IPS-18c (cell line): ENCODE measurements around the gene PTGIS.
A peak's percentile ranks its signal among the peaks of the same experiment; 100 is the strongest.

ENCODE experiments used
- H3K4me3 ChIP-seq: 2 replicates; pipeline ENCODE4 v1.7.0; 2013; ENCODE audit warnings: low read depth, mild to moderate bottlenecking, low read length, moderate library complexity; ENCODE audit not compliant: insufficient read depth
- H3K9me3 ChIP-seq: one replicate; pipeline ENCODE4 v1.6.1; 2013; ENCODE audit warnings: mild to moderate bottlenecking, low read length, moderate library complexity; ENCODE audit not compliant: control insufficient read depth, insufficient read depth

PTGIS gene

DNA sequence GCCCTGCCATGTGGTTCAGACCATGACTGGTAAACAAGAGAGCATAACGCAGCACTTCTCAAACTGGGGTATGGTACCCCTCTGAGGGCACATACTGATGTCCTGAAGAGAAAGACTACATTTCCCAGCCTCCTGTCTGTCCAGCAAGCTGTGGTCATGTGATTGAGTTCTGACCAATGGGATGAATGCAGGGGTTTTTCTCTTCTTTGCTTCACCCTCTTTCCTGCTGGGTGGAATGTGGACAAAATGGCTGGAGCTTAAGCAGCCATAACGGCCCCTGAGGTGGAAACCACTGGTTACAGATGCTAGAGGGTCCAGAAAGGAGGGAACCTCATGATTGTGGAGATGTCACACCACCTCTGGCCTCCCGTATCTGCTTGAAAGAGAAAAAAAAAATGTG is 66.0 kb downstream of the PTGIS start:
- no peak overlapping the region for H3K4me3 ChIP-seq
- no peaks in the 10 kb centered on the region for H3K9me3 ChIP-seq

DNA sequence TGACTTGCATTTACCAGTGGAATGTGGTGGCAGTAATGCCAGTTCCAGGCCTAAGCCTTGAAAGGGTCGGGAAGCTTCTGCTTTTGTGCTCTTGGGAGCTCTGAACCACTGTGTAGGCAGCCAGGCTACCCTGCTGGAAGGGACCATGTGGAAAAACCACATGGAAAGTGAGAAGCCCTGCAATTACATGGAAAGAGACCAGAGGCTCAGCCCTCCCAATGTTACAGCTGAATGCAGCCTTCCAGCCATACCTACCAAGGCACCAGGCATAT is 70.6 kb downstream of the PTGIS start:
- Histone ChIP-seq H3K9me3 (no peaks in the 10 kb centered on the region), H3K4me3 (no peak overlapping the region)

DNA sequence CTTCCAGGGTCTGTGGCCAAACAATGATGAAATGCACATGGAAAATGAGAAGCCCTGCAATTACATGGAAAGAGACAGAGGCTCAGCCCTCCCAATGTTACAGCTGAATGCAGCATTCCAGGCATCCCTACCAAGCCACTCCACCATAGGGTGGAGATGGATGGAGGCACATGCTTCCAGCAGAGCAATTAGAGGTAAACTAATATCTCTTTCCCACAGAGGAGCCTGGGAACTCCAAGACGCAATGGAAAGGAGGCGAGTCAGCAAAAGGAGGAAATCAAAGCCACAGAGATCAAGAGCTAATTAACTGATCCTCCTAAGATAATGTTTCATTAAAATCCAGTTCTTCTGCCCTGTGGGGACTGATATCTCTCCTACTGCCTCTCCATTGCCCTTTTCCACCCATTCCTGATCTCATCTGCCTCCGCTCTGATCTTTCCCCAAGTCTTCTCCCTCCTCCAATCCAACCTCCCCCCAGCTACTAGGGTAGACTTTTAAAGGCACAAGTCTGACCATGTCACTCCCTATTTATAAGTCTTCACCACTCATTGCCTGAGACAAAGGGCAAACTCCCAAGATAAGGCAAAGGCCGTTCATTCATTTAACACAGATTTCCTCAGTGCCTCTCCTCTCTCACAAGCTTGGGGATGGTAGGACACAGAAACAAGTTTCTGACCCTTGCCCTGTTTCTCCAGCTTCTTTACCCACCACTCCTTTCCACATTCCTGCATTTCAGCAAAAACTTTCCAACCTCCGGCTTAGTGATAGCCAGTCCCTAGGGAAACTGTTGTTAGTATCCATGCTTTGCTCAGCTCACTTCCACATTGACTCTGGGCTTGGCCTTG is 71.2 kb downstream of the PTGIS start:
- no peak overlapping the region for H3K4me3 ChIP-seq
- no peaks in the 10 kb centered on the region for H3K9me3 ChIP-seq

DNA sequence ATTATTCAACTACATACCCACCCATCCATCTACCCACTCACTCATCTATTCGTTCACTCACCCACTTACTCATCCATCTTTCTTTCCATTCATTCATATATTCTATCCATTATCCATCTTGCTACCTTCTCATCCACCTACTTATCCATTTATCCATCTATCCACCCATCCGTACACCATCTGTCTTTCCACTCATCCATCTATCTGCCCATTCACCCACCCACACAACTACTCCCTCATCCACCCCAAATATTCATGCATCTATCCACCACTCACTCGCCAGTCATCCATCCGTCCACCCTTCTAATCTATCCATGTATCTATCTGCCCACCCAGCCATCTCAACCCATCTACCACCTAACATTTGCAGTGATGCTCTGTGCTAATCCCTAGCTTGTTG is 71.9 kb downstream of the PTGIS start:
- no peak overlapping the region for H3K4me3 ChIP-seq

DNA sequence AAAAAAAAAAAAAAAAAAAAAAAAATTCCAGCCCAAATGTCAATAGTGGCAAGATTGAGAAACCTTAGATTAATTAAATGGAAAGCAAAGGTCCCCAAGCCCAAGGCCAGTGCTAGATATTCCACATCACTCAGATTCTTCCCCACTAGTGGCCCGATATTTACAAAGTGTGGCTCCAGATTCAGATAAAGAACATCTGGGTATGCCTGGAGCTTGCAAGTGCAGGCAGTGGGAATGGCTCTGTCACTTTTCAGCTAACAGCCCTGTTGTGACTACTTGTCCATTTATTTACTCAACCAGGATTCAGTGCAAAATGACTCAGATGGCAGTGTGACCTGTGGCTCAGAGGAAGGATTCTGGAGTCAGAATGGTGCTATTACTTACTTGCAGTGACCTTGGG is 77.2 kb downstream of the PTGIS start:
- Histone ChIP-seq H3K9me3 (no peaks in the 10 kb centered on the region), H3K4me3 (no peak overlapping the region)

More for the DNA sequence above, 71.9 kb downstream of the PTGIS start:
- H3K9me3 ChIP-seq, result no peaks in the 10 kb centered on the region

DNA sequence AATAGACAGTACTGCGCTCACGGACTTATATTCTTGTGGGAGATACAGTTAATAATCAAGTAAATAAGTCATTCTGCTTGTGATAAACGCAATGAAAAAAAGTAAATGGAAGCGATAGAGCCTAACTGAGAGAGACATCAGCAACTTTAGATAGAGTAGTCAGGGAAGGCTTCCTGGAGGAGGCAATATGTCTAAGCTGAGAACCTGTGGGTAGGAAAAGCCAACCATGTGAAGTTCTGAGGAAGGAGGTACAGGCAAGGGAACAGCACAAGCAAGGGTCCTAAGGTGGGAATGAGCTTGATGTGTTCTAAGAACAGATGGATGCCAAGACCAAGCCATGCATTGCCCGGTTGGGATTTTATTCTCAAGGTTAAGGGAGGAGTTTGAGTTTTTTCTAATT is 78.2 kb downstream of the PTGIS start:
- H3K9me3 ChIP-seq, result no peaks in the 10 kb centered on the region
- no peak overlapping the region for H3K4me3 ChIP-seq

DNA sequence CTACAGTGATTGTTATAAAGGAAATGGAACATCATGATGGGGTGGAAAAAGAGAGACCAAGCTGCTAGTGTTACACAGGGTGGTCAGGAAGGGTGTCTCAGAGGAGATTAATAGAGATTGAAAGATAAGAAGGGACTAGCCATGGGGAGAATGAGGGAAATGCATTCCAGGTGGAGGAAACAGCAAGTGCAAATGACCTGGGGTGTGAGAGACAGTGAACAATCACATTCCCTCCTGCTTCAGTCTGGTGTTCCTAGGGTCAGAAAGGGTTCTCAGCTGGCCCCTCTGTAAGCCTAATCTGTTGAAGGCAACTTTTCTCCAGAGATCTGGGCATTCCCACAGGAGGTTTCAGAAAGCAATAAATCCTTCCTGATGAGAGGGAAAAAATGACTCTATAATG is 81.9 kb downstream of the PTGIS start:
- H3K4me3 ChIP-seq, result no peak overlapping the region

DNA sequence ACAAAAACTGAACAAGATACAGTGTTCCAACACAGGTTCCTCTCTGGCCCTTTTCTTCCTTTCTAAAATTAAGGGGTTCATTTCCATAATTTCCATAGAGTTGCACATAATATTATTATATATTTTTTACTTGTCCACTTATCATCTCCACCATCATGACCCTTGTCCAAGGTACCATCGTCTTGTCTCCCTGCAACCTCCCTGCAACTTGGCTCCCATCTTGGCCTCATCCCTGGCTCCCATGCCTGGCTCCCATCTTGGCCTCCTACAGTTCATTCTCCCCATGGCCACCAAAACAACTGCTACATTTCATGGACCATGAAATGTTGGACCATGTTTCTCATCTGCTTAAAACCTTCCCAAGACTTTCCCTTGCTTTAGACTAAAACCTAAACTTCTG is 82.4 kb downstream of the PTGIS start:
- Histone ChIP-seq H3K9me3 (no peaks in the 10 kb centered on the region), H3K4me3 (no peak overlapping the region)

More for the DNA sequence above, 81.9 kb downstream of the PTGIS start:
- no peaks in the 10 kb centered on the region for H3K9me3 ChIP-seq

DNA sequence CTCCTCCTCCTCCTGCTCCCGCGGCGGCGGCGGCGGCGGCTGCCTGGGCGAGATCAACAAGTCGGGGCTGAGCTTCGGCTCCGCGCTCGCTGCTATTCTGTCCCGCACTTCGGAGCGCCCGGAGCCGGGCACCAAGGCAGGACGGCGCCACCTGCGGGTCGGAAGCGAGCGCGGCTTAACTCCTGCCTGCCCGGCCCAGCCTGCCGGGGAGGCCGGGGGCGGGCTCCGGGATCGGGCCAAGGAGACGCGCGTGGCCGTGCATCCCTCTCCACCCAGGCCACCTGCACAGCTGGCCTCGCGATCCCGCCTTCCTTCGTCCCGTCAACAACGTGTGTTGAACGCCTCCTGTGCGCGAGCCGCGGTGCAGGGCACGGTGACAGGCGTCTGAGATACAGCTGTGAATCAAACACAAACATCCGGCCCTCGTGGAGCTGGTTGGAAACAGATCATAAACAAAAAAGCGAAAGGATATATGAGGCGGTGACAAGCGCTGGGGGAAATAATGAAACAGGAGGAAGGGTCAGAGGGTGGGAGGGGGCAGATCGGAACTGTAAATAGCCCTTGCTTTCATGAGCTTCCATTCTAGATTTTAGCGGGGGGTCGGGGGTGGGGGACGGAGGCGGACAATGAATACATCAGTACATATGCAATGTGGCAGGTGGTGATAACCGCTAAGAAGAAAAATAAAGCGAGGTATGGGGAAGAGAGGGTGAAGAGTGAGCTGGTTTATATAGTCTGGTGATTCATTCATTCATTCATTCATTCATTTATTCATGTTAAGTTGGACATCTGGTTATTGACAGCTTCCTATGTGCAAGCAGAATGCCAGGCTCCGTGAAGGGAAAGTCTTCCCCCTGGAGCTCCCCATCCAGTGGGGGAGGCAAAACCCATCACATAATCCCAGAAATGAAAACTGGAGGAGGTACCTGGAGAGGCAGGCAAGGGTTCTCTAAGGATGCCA is 83.5 kb downstream of the PTGIS start:
- H3K4me3 ChIP-seq, result peak overlapping the region; percentile 71
- H3K9me3 ChIP-seq, result no peaks in the 10 kb centered on the region

DNA sequence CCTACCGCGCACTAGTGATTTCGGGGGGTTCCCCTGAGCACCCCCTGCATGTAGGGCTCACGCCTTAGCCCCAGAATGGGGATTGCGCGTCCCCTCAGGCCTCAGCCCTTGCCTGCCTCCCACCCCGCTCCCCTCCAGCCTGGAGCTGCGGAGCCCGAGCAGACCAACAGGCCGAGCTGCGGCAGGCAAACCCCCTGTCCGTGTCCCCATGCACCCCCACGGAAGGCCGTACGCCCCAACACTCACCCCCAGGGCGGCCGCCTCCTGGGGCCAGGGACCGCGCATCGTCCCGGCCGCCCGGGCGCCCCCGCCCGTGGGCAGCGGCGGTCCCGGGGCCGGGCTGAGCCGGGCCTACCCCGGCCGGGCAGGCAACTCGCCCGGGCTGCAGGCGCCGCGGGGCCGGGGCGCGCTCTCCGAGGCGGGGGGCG is 84.2 kb downstream of the PTGIS start:
- Histone ChIP-seq H3K9me3 (no peaks in the 10 kb centered on the region), H3K4me3 (peak overlapping the region; percentile 51)

DNA sequence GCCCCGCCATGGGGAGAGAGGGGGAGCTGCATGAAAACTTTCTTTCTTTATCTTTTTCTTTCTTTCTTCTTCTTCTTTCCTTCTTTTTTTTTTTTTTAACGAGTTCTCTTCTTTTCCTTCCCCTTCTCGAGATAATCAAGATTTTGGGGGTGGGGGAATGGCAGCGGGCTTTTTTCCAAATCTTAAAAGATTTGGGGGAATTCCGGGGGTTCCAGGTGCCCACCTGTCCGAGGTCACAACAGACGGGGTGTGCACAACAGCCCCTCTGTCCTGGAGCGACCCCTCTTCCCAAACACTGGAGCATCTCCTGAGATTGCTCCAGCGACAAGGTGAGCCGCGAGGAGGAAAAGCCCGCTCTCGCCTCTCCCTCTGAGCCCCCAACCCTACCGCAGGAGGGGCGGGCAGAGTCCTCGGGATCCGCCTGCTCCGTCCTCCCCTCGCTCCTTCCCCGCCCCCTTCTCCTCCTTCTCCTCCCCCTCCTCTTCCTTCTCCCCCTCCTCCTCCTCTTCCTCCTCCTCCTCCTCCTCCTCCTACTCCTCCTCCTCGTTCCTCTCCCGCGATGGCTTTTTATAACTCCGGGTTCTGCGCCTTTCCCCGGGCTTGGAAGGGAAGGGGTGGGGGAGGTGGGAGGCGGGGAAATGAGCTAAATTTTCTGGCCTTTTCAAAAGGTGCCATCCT is 84.8 kb downstream of the PTGIS start:
- H3K9me3 ChIP-seq, result no peaks in the 10 kb centered on the region
- H3K4me3 ChIP-seq, result peak overlapping the region; percentile 51

DNA sequence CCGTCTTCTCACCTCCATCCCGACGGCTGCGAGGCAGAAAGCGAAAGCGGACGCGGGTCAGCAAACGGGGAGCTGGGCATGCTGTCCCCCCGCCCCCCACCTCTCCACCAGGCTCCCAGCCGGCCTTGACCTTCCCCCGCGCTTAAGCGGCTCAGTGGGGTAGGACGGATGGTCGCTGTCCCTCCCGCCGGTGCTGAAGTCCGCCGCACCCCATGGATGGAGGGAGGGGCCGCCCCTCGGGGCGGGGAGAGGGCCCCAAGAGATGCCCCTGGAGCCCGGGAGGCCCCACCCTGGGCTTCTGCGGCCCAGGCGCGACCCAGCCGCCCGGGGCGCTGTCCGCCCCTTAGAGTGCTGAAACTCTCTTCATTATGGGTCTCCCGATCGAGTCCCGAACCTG is 85.3 kb downstream of the PTGIS start, which contains the start of gene KCNB1:
Gene KCNB1, minus strand, starts transcription at position 48 of the 397 bp plus-strand sequence. CDS start 188 bp downstream, outside the sequence.
- Histone ChIP-seq H3K4me3 (peak within 1 kb of the TSS; percentile 51), H3K9me3 (no peaks in the 10 kb centered on the region)

DNA sequence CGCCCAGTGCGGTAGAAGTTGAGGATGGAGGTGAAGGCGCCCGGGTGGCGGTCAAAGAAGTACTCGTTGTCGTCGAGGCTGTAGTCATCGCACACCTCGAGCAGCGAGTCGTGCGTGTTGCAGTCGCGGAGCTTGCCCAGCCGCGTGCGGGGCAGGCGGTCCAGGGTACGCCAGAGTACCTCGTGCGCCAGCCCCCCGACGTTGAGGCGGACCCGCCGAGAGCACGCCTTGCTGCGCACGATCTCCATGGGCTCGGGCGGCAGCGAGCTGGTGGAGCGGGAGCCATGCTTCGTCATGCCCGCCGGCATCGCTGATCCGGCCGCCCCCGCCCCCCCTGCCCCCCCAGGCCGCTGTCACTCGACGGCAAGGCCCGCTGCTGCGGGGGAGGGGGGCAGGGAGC is 85.8 kb downstream of the PTGIS start:
- H3K9me3 ChIP-seq, result no peaks in the 10 kb centered on the region
- 0 out of 2 replicates have a peak overlapping the region, but pooled peaks have one; percentile 3 for H3K4me3 ChIP-seq

DNA sequence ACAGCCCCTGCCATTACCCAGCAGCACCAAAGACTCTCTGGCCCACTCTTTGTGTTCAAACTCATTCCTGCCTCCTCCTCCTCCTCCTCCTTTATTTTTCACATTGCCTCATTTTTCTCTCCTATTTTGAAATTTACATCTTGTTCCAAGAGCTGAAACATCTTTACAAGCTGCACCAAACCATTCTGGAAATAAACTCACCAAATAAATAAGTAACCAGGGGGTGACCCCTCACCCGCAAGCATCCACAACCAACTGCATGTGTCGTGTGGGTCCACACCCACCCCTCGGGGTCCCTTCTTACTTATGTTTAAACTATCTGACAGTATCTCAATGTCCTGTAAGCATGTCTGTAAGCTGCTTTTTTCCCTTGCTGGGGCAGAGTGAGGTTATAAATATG is 86.8 kb downstream of the PTGIS start:
- H3K9me3 ChIP-seq, result no peaks in the 10 kb centered on the region
- H3K4me3 ChIP-seq, result no peak overlapping the region

DNA sequence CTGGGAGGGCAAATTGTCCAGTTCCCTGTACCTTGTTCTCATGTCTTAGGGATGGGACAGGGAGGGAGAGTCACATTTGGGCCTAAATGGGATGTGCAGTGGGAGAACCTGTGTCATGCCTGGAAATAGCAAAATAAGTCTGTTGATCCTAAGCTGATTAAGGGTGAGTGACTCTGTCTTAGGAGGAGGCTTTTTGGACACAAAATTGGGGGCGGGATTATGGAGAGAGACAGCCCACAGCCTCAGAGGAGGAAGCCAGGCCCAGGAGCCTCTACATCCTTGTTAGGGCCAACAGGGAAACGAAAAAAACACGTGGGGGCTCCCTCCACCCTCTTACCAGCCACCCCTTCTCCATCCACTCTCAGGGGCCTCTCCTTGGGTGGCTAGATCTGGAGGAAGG is 87.7 kb downstream of the PTGIS start:
- no peaks in the 10 kb centered on the region for H3K9me3 ChIP-seq
- no peak overlapping the region for H3K4me3 ChIP-seq

DNA sequence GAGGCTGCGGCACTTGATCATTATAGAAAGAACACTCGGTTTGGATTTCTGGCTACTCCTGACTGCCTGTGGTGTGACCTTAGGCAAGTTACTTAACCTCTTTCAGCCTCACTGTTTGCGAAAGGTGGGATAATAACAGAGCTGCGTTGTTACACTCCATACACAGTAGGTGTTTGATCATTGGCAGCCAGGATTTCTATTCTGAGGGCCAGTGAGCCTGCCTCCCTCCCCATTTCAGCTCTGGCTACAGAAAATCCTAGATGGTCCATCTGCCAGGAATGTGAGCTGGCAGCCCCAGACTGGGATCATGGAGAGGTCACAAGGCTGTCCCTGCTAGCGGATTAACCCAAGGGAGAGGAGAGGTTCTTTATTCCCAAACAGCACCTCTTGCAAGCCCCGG is 88.2 kb downstream of the PTGIS start:
- Histone ChIP-seq H3K9me3 (no peaks in the 10 kb centered on the region), H3K4me3 (no peak overlapping the region)
